Measurements from ENCODE around the gene NELFB. TPM values are rescaled to one million over a fixed set of nuclear protein-coding genes. Genes with fewer than 3 reads are reported as not detected.

NELFB gene
- total and polyA plus RNA-seq, 9 of the 15 experiments (the other 6 are each of a cell fraction or from before 2014, with no cell fraction given) = 0.24 to 84.0 (median 29.7) TPM

GRCh38 chr9:137217276-137218211, 37.6 kb upstream of the NELFB start (continued):
- TF ChIP-seq ZBTB9 (CRISPR knock-in tag; IDR thresholded peaks at IDR 0.05) (0 out of 2 replicates have a peak, but pooled peaks have one; percentile 38), FIP1L1 (IDR thresholded peaks at IDR 0.05; ENCODE audit: low read depth, low read length, poor library complexity, severe bottlenecking) (no peak), TFAP4 (CRISPR knock-in tag; IDR thresholded peaks at IDR 0.05; ENCODE audit: borderline replicate concordance) (peak; percentile 63), ATF7 (IDR thresholded peaks at IDR 0.05) (peak; percentile 40; the same call in 1 of the 2 replicates), HNRNPL (IDR thresholded peaks at IDR 0.05; ENCODE audit: low read depth, low read length) (0 out of 2 replicates have a peak, but pooled peaks have one; percentile 28), MNT (conservative IDR thresholded peaks at IDR 0.05) (peak in 1 of 2 experiments; percentile 67; a peak in 1 of 4 replicates), ZMIZ1 (IDR thresholded peaks at IDR 0.05; ENCODE audit: low read depth in 2 of 2, low read length in 2 of 2) (0 out of 4 replicates have a peak, but pooled peaks of 1 of the 2 experiments have one; percentile 9), SNAPC5 (CRISPR knock-in tag; IDR thresholded peaks at IDR 0.05) (no peak), ETS1 (conservative IDR thresholded peaks at IDR 0.05; ENCODE audit: control insufficient read depth, low read depth, low read length) (0 out of 2 replicates have a peak, but pooled peaks have one; percentile 48), ZKSCAN1 (IDR thresholded peaks at IDR 0.05; ENCODE audit: low read depth, low read length) (0 out of 2 replicates have a peak, but pooled peaks have one; percentile 47), YY1 (IDR thresholded peaks at IDR 0.05; ENCODE audit: borderline replicate concordance in 1 of 3, control insufficient read depth in 1 of 3, extremely low read depth in 1 of 3, insufficient read depth in 3 of 3, insufficient read length in 1 of 3, insufficient replicate concordance in 2 of 3, low read depth in 1 of 3, low read length in 2 of 3) (peak in 2 of 3 experiments; percentile 19 to 66), MTA3 (IDR thresholded peaks at IDR 0.05; ENCODE audit: borderline replicate concordance) (peak; percentile 55; the same call in 1 of the 2 replicates), SOX6 (IDR thresholded peaks at IDR 0.05) (no peak), SAP30 (IDR thresholded peaks at IDR 0.05; ENCODE audit: borderline replicate concordance, insufficient read depth, low read depth, low read length, poor library complexity, severe bottlenecking) (peak; percentile 32)
